Measurements from ENCODE around the gene MKNK2. TPM values are rescaled to one million over a fixed set of nuclear protein-coding genes. Genes with fewer than 3 reads are reported as not detected.

The MKNK2 gene
- total RNA-seq, 2 donors from 2014 or later: 211 to 261 TPM

DNA sequence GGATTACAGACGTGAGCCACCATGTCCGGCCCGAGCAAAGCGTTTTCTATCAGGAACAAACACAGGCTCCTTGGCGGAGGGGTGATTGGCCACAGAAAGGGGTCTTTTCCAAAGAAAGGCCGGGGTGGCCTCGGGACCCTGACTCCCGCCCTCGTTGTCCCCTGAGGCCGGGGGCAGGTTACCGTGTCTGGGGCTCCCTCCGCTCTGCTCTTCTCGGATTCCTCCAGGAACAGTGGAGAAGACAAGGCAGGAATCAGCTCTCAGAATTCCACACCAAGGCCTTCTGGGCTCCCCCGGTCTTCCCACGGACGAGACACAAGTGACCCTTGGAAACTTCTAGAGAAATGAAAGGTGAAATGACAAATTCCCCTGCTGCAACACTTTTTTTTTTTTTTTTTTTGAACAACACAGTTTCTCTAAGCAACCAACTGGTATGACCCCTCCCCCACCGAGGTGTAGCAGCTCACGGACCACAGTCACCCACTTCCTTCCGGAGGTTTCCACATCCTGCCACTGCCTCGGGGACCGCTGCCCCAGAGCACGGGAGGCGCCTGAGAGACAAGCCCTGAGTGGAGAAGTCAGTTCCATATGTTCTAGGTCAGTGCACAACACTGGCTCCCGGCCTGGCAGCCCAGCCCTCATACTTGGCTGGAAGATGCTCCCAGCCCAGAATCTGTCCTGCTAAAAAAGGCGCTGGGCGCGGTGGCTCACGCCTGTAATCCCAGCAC lies 34.1 kb upstream of the MKNK2 start:
- ATAC-seq (peak; percentile 62 to 83), DNase-seq (ENCODE audit: low spot score in 2 of 2) (peak; percentile 93 to 95)
- H3K36me3 Mint-ChIP-seq: peaks cover 46 to 69% of the 10 kb centered on the region in 2 donors
- no peaks in the 10 kb centered on the region for H3K9me3 Mint-ChIP-seq
- peak overlapping the region; percentile 99 to 100 for H3K27ac Mint-ChIP-seq

DNA sequence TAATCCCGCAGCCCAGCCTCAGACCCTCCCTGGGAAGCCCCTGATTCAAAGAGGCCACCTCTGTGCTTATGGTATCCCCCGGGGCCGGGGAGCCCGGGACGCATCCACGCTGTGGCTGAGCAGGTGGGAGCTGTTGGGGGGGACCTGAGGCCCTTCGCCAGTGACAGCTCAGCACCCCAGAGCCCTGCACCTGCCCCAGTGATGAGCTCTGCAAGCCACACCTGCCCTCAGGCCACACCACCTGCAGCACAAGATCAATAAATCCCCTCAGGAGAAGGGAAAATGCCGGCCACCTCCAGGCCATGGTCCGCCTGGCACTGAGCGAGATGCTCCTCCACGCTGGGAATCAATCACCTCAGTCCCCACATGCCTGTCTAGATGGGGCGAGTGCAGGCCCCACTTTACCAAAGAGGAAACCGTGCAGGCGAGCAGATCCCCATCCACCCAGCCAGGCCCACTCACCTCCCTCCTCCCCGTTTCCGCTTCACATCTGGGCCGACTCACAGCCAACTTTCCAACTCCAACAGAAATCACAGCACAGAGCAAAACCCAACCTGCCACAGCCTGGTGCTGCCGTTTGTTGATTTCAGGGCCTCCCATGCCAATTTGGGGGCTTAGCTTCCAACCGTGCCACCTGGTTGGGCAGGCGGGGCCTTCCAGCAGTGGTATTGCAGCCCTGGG lies 32.3 kb upstream of the MKNK2 start:
- Mint-ChIP-seq H3K9me3 (no peaks in the 10 kb centered on the region), H3K27ac (peak overlapping the region; percentile 99 to 100), H3K36me3 (peaks cover 48 to 73% of the 10 kb centered on the region in 2 donors)
- peak in 1 of 2 donors; percentile 51 for DNase-seq (ENCODE audit: low spot score in 2 of 2)
- ATAC-seq: peak; percentile 16 to 21

DNA sequence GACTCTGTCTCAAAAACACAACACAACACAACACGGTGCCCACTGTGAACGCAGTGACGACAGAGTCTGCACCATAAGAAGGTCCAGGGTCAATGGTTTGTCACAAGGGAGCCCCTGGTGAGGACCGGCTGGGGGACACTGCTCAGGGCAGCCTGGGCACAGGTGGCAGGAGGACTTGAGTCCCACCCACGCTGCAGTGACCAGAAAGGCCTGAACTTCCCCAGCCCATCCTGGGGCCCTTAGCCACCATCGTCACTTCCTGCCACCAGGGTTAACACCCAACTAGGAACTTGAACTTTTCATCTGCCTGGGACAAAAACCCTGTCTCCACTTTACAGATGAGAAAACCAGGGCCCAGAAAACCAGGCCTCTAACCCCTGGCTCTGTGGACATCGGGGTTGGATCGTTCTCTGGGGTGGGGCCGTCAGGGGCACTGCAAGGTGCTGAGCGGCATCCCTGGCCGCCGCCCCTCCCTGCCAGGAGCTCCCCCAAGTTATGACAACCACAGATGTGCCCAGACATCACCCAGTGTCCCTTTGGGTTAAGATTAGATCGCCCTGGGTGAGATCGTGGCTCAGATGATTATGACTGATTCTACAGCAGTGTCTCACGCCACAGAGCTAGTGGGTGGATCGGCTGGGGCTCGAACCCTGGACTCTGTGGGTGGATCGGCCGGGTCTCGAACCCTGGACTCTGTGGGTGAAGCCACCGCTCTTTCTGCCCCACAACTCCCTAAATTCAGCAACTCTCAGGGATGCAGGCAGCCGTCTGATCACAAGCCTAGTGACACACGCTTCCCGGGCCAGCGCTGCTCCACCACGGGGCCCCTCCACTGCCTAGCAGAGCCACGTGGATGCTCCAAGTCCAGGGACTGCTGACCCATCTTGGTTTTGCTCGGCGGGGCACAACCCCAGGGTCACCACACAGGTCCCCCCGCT lies 31.1 kb upstream of the MKNK2 start:
- peaks cover 54 to 69% of the 10 kb centered on the region in 2 donors for H3K36me3 Mint-ChIP-seq
- peak in 1 of 2 donors; percentile 79 for DNase-seq (ENCODE audit: low spot score in 2 of 2)
- no peaks in the 10 kb centered on the region for H3K9me3 Mint-ChIP-seq
- peak in 1 of 2 donors; percentile 52 for ATAC-seq
- peak overlapping the region; percentile 99 to 100 for H3K27ac Mint-ChIP-seq

- Mint-ChIP-seq H3K27ac (peak overlapping the region; percentile 95 to 100), H3K36me3 (peaks cover 53 to 63% of the 10 kb centered on the region in 2 donors), H3K9me3 (no peaks in the 10 kb centered on the region)
- no peak for DNase-seq (ENCODE audit: low spot score in 2 of 2)
- no peak for ATAC-seq
Observed at GRCh38 chr19:2080336-2080988, 29.4 kb upstream of the MKNK2 start.

DNA sequence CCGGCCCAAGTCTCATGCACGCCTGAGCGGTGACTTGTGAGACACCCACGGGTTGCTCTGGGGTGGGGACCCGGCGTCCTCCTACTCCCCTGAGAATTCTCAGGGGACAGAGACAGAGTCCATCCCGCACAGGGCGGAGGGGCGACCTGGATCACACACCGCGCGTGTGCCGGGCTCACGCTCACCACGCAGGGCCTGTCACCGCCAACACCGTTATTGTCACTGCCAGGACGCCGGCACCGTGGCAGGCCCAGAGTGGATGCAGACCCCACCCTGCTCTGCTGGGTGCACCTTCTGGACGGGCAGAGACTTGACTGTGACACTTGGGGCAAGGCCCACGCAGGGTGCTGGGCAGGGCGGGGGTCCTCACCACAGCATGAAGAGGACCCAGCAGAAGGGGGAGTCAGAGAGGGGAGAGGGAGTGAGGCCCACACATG lies 28.8 kb upstream of the MKNK2 start:
- Mint-ChIP-seq H3K9me3 (no peaks in the 10 kb centered on the region), H3K27ac (peak overlapping the region; percentile 95 to 100), H3K36me3 (peaks cover 48 to 60% of the 10 kb centered on the region in 2 donors)
- ATAC-seq (no peak), DNase-seq (ENCODE audit: low spot score in 2 of 2) (no peak)

- Mint-ChIP-seq H3K9me3 (no peaks in the 10 kb centered on the region), H3K27ac (peak overlapping the region; percentile 95 to 100), H3K36me3 (peaks cover 41 to 54% of the 10 kb centered on the region in 2 donors)
- ATAC-seq (no peak), DNase-seq (ENCODE audit: low spot score in 2 of 2) (no peak)
Observed at GRCh38 chr19:2079076-2079864, 28.2 kb upstream of the MKNK2 start.

- Mint-ChIP-seq H3K9me3 (no peaks in the 10 kb centered on the region), H3K27ac (no peak overlapping the region), H3K36me3 (peaks cover 32 to 45% of the 10 kb centered on the region in 2 donors)
- ATAC-seq (no peak), DNase-seq (ENCODE audit: low spot score in 2 of 2) (no peak)
Observed at GRCh38 chr19:2077833-2078619, 27.0 kb upstream of the MKNK2 start.

DNA sequence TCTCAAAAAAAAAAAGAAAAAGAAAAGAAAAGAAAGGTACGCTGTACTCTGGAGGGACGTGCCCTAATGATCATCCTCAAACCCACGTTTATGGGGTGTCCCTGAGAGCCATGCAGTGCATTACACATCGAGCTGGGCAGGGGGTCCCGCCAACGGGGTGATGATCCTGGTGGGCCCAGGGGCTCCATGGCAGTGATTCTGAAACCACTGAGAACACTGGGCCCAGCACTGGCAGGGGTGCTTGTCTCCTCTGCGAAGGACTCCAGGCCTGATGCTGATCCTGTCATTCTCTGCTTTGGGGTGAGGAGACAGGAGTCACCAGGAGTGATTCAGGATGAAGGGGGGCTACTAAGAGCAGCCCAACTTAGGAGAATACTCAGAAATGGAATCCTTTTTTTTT lies 26.4 kb upstream of the MKNK2 start:
- Mint-ChIP-seq H3K36me3 (peaks cover 28 to 45% of the 10 kb centered on the region in 2 donors), H3K27ac (peak overlapping the region in 1 of 2 donors; percentile 65), H3K9me3 (no peaks in the 10 kb centered on the region)
- no peak for DNase-seq (ENCODE audit: low spot score in 2 of 2)
- ATAC-seq: no peak

DNA sequence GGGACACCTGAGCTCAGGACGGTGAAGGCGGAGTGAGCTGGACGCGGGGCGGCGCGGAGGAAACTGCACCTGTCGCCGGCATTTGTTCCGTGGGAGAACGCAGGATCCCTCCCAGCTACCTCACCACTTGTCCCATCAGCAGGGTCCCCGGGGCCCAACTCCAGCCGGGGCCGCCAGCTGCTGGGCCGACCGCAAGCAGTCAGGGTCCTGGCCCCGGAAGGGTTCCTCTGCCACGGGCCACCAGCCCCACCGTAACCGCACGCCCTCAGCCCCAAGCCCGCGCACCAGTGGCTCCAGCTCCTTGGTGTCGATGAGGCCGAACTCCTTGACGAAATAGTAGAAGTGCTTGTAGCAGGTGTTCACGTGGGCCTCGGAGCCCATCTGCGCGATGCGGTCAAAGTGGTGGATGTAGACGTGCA lies 25.5 kb upstream of the MKNK2 start:
- ATAC-seq (no peak), DNase-seq (ENCODE audit: low spot score in 2 of 2) (no peak)
- Mint-ChIP-seq H3K36me3 (peaks cover 24 to 43% of the 10 kb centered on the region in 2 donors), H3K9me3 (no peaks in the 10 kb centered on the region), H3K27ac (no peak overlapping the region)

DNA sequence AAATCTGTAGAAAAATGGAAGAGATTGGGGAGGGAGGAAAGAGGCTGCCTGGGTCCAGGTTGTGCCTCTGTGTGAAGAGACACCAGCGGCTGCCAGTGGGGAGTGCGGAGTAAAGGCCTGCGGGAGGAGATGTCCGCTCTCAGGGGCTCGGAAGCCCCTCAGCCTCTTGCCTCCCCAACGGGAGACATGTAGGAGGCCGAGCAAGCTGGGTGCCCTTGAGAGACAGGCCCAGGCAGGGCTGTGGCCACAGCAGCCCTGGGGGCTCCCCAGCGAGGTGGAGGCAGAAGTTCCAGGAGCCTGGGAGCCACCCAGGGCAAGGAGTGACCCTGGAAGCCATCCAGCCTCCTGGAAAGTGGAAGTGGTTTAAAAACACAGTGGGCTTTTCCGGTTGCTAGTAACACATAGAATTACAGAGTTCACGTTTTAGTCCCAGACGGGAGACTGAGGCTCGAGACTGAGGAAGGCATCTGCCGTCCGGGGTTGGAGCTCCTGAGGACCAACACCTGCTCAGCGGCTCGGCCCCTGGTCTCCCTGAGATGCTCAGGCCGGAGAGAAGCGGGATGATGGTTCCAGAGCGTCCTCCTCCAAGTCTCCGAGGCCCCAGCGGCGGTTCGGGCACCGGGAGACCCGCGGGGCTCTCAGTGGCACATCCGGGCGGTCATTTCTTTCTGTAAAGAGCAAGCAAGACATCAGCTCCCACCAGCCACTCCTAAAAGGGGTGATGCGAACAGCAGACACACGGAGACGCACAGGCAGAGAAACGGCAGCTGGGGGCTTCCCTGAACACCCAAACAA lies 21.9 kb upstream of the MKNK2 start:
- Mint-ChIP-seq H3K9me3 (no peaks in the 10 kb centered on the region), H3K27ac (peak overlapping the region; percentile 42 to 77), H3K36me3 (peaks cover 18 to 30% of the 10 kb centered on the region in 2 donors)
- DNase-seq (ENCODE audit: low spot score in 2 of 2): no peak
- ATAC-seq: no peak

DNA sequence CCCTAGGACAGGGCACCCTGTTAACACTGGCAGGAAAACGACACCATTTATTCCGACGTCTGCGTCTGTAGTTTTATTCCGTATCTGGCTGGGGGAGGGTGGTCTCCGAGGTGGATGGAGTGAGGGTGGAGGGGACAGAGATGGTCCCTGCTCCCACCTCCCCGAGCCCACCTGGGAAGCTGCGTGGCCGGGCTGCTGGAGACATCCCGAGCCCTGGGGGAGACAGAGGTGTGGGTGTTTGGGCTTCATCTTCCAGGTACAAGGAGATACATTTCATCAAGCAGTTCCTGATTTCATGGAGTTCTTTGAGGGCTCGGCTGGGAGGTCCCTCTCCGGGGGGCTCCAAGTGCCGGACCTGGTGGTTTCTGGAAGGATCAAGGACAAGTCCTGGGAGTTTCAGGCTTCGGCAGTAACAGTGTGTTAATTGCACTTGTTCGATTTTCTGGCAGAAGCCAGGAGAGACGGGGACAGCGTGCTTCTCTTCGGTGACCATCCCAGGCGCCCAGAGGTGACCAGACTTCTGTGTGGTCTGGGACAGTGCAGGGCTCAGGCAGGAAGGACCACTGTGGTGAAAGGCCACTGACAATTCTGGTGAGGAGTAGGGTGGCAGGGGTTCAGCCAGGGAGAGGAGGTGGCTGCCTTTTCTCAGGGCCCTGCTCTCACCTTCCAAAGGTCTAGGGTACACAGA lies 20.1 kb upstream of the MKNK2 start:
- ATAC-seq: no peak
- H3K36me3 Mint-ChIP-seq: peaks cover 16 to 30% of the 10 kb centered on the region in 2 donors

DNA sequence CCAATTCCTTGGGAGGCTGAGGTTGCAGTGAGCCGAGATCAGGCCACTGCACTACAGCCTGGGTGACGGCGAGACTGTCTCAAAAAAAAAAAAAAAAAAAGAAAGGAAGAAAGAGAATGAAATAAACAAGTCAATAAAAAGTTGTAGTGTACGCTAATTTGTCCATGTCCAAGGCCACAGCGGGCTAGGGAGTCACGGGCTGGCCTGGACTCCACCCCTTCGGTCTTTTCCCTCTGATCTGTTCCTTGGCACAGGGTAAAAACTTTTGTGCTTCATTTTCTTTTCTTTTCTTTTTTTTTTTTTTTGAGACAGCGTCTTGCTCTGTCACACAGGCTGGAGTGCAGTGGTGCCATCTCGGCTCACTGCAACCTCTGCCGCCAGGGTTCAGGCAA lies 19.4 kb upstream of the MKNK2 start:
- Mint-ChIP-seq H3K27ac (peak overlapping the region in 1 of 2 donors; percentile 93), H3K9me3 (no peaks in the 10 kb centered on the region), H3K36me3 (peaks cover 16 to 27% of the 10 kb centered on the region in 2 donors)
- ATAC-seq (no peak), DNase-seq (ENCODE audit: low spot score in 2 of 2) (no peak)

More for the DNA sequence above, 20.1 kb upstream of the MKNK2 start:
- DNase-seq (ENCODE audit: low spot score in 2 of 2): no peak
- Mint-ChIP-seq H3K9me3 (no peaks in the 10 kb centered on the region), H3K27ac (peak overlapping the region; percentile 70 to 76)

GRCh38 chr19:2064788-2065524 lies 13.9 kb upstream of the MKNK2 start:
- no peaks in the 10 kb centered on the region for H3K9me3 Mint-ChIP-seq
- ATAC-seq: no peak
- H3K27ac Mint-ChIP-seq: no peak overlapping the region
- H3K36me3 Mint-ChIP-seq: peaks cover 0 to 5% of the 10 kb centered on the region in 2 donors
- no peak for DNase-seq (ENCODE audit: low spot score in 2 of 2)

All from activated naive CD4-positive, alpha-beta T cell treated with anti-CD3 and anti-CD28 coated beads, Interleukin-2, amount 50 U/mL, for 72 hours (primary cell).